Effector CD8-positive, alpha-beta T cell (primary cell): Measurements from ENCODE around the gene RPP25.

Experiments used
- DNase-seq: peaks from one replicate; lab custom pipeline; 2025; lab: John Stamatoyannopoulos, UW
- total RNA-seq, 4 experiments: gene quantifications; one replicate each; lab custom pipeline; 2026; lab: John Stamatoyannopoulos, UW

The RPP25 gene, protein sequence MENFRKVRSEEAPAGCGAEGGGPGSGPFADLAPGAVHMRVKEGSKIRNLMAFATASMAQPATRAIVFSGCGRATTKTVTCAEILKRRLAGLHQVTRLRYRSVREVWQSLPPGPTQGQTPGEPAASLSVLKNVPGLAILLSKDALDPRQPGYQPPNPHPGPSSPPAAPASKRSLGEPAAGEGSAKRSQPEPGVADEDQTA
- total RNA-seq = 5.2 to 9.7 (median 5.5) reads per million in 4 experiments

GRCh38 chr15:74956648-74957475 lies at the start of gene RPP25:
TSS of gene RPP25 (minus strand) at chr15:74956772. CDS start at chr15:74956583, 189 bp downstream.
- peak; percentile 36 for DNase-seq

DNA sequence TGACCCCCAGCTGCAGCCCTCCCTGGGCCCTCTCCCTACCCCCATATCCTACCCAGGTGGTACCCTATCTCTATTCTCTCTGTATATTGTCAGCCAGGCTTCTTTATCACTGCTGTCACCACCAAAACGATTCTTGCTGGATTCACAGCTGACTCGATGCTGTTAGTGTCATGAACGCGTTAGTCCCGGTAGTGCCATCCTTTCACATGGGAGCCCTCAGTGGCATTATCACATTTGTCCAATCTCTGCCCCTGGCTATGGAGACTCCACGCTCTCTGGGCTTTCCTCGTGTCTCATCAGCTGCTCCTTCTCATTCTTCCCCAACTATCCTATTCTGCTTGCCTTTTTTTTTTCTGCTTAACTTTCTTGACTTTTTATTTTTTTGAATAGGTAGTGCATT lies 45.8 kb upstream of the RPP25 start:
- no peak for DNase-seq

GRCh38 chr15:75001310-75001709 lies 44.7 kb upstream of the RPP25 start:
- no peak for DNase-seq

DNA sequence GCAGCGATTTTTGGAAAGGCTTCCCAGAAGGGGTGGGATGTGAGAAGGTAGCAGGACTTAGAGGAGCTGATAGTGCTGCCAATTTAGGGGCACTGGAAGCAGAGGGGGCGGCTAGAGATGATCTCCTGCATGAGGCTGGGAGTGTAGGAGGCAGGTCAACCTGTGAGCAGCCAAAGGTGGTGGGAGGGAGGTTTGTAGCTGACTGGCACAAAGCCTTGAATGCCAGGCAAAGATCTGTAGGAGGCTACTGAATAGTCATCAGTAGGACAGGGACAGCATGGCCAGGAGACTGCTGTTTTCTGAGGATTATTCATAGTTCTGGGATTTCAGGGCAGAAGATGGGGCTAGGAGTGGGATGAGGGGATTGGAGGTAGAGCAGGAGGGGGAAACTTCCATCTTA lies 41.0 kb upstream of the RPP25 start:
- DNase-seq = no peak

DNA sequence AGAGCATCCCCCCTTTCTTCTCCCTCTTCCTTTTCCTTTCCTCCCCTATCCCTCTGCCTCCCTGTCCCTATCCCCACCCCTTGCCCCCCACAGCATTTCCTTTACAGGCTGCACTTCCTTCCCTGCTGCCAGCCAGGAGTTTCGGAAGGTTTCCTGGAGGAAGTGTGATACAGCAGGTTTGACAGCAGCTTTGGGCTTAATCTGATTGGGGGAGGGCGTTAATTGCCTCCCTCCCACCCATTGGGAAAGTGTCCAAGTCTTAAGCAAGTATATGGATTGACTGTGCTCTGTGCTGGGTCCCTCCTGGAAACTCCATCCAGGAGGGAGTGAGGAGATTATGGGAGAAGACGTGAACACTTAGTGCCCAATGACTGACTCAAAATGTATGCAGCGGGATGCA lies 40.6 kb upstream of the RPP25 start:
- DNase-seq = no peak

GRCh38 chr15:74995779-74996765 lies 39.5 kb upstream of the RPP25 start:
- no peak for DNase-seq

DNA sequence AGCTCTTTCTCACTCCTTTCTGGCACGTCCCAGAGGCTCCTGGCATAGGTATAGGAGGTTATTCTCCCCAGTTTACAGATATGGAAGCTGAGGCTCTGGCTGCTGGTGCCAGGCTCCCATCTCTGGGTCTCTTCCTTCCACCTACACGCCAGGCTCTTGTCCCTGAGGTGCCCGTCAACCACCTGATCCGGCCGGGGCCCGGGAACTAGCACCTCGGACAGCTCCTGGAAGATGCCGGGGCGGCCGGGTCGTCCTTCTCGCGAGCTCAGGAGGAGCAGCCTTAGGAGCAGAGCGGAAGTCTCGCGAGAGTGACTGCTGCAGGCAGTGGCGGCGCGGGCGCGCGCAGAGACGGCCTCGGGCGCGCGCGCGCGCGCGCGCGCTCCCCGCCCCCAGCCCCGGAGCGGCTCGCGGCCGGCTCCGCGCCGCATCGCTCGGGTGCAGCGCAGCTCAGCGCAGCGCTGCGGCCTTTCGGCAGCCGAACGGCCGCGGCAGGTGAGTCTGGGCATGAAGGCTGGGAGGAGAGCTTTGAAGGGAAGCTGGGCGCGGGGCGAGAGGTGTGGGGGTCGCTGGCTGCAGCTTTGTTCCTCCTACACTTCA lies 38.7 kb upstream of the RPP25 start, which contains the start of gene SCAMP5:
TSS of gene SCAMP5 (plus strand) at position 382 of the 597 bp plus-strand sequence. CDS start 16,277 bp downstream, outside the sequence.
- DNase-seq = peak; percentile 81

DNA sequence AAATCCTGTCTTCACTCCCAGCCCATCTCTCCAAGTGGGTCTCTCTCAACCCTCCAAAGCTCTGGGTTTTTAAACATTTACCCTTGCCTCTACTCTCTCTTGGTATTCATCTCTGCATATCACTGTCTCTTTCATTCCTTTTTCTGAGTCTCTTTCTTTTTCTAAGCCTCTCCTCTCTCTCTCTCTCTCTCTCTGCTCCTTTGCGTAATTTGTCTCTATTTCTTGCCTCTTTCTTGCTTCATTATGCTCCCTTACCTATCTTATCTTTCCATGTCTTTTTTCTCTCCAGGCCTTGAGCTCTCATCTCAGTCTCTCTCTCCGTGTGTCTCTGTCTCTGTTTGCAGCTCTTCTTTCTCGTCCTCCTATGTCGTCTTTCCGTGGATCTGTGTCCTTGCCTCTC lies 38.1 kb upstream of the RPP25 start:
- no peak for DNase-seq

DNA sequence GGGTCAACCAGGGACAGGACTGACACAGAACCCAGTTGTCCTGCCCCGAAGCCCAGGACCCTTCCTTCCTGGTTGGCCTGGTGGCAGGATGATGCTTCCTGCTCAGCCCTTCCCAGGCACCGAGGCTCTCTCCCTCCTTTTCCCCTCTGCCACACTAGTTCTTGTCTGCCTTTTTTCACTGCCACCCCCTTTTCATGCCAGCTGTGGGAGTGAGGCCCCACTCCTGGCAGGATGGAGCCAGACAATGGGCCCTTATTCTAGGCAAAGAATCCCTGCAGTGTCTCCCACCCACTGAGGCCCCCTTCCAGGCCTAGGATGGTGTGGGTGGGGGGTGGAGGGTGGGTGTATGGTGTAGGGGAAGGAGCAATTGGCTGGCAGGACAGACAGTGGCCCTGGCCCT lies 37.7 kb upstream of the RPP25 start:
- no peak for DNase-seq

DNA sequence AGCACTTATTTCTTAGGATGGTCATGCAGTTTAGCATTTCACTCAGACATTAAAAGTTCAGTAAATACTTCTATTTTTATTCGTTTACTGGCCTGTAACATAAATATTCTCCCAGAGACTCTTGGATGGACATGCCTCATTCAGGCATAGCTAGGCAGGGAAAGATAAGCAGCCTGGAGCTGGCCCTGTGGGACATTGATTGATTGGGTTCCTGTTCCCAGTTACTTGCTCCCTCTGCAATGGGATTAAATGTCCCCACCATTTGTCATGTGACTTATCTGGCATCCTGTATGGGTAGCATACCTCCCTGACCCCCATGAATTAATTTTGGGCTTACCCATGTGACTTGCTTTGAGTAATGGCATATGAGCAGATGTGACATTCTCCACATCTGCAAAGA lies 36.0 kb upstream of the RPP25 start:
- DNase-seq = no peak

GRCh38 chr15:74989527-74989926 lies 33.0 kb upstream of the RPP25 start:
- DNase-seq = no peak

DNA sequence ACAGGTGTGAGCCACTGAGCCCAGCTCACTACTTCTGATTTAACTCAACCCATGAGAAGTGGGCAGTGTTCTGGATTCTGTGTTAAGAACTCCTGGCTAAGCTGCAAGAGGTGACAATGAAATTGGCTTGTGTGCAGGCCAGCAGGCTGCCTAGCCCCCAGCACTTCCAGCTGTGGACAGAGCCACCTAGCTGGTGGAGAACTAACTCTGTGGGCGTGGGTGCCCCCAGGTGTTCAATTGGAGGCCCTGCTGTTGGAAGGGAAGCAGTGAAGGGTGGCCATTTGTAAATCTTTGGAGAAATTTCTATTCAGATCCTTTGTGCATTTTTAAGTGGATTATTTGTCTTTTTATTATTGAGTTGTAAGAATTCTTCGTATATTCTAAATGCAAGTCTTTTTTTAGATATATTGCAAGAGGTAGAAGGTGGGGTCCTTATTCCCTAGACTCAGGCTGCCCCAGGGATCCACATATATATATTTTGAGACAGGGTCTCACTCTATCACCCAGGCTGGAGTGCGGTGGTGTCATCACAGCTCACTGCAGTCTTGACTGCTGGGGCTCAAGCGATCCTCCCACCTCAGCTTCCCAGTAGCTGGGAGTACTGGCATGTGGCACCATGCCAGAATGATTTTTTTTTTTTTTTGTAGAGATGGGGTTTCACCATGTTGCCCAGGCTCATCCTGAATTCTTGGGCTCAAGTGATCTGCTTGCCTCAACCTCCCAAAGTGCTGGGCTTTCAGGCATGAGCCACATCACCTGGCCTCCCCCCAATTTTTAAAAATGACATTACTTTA lies 31.6 kb upstream of the RPP25 start:
- DNase-seq = no peak

DNA sequence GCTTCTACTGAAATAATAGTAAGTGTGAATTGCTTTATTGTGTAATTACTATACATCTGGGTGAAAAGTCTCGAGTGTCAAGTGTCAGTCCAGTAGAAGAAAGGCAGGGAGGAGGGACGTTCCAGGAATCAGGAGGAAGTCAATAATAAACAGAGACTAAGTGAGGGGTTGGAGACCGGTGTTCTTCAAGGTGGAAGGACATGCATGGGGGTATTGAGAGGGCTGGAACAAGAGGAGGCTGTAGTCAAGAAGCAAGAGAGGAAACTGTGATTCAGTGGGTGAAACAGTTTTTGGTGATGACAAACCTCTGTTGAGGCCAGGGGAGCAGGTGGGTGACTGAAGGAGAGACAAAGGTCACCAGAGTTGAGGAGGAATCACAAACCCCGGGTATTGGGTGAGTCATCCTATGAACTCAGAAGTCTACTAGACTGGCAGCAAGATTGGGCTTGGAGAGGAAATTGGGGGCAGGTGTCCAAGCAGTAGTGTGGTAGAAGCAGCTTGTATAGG lies 27.2 kb upstream of the RPP25 start:
- no peak for DNase-seq

- DNase-seq = no peak
Measured at GRCh38 chr15:74982183-74982582, 25.6 kb upstream of the RPP25 start.

DNA sequence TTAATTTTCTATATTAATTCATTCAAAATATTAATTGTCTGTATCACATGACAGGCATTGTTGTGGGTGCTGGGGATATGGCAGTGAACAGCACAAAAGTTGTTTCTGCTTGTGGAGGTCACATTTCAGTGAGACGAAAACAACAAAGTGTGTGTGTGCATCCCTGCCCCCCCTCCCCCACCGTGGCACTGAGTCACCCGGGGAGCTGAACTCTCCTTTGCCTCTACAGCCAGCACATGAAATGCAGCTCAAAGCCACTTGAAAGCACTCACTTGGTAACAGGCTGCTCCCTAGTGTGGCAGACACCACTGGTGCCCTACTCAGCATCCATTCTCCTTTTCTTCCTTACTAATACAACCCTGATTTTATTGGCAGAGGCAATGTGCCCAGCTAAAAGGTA lies 21.9 kb upstream of the RPP25 start:
- no peak for DNase-seq

DNA sequence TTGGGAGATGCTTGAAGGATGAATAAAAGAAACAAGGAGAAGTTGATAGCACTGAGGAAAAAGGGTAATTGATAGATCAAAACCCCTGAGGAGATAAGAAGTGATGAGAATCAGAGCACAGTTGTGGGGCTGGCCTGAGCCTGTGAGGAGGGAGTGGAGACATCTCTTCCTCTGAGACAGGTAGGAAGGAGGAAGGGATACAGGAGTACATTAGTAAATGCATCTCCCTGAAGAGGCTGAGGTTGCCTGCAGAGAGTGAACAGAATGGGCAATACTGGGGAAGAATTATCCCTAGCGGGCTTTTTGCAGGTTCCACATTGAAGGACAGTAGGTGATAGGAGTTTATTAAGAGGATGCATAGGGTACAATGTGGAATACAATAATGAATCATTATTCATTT lies 21.5 kb upstream of the RPP25 start:
- DNase-seq = no peak

DNA sequence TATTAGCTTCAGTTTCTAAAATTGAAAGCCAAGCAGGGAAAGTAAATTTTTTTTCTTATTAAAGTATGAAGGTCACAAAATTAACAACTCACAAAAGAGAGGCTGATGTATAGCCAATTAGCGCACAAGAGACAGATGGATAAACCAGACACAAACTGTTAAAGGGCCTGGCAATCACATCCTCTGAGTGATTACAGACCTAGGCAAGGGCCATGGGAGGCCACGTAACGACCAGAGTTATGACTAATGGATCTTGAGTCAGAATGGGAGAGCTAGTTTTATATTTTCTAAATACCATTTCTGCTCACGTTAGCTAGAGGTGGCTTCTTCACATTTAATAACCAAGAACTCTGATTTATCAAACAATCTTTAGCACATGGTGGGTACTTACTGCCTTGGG lies 21.0 kb upstream of the RPP25 start:
- no peak for DNase-seq

DNA sequence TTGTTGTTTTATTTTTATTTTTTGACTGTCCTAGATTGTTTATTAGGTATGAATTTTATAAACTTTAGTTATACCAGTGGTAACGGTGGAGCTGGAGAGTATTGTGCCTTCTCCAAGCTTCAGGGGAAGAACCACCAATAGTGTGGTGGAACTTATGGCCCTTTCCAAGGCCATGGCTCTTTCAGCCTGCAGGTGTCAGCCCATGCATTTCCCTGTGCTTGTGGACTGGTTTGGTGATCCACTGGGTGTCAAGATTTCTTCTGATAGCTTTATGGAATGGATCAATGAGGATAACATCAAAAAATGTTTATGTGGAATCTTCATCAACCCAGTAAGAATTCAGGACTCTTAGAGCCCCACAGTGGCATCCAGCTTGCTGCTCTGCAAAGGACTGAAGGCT lies 19.6 kb upstream of the RPP25 start:
- no peak for DNase-seq

- no peak for DNase-seq
Measured at GRCh38 chr15:74967670-74968069, 11.1 kb upstream of the RPP25 start.

DNA sequence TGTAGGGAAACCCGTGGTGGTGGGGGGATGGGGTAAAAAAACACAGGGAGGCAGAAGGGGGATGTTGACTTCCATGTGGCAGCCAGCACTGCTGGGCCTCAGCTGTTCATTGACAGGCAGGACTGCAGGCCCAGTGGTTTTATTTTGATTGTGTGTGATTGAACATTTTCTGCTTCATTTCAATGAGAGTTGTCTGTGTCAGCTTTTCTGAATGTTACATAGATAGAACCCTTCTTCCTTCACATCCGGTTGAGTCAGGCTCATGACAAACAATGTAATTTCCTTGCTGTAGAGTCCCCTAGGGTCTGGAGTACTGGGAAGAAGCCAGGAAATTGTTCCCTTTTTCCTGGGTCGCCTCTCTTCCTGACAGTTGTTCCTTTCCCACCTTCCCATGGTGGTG lies 8.2 kb upstream of the RPP25 start:
- no peak for DNase-seq

GRCh38 chr15:74963213-74963612 lies 6.6 kb upstream of the RPP25 start:
- no peak for DNase-seq
